ENCODE results near the gene TEX9. TPM values are rescaled to one million over a fixed set of nuclear protein-coding genes. Genes with fewer than 3 reads are reported as not detected.
"Not testable (repeated sequence)": the region's sequence is repeated elsewhere in the genome, so short reads cannot be mapped to it uniquely, and the experiment has no call there.

The TEX9 gene
- total and polyA plus RNA-seq, 7 donors: 3.0 to 10.7 (median 5.7) TPM

DNA sequence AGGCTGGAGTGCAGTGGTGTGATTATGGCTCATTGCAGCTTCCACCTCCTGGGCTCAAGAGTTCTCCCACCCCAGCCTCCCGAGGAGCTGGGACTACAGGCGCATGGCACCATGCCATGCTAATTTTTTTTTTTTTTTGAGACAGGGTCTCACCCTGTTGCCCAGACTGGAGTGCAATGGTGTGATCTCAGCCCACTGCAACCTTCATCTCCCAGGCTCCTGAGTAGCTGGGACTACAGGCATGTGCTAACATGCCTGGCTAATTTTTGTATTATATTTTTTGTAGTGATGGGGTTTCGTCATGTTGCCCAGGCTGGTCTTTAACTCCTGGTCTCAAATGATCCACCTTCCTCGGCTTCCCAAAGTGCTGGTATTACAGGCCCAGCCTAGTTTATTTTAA, 4.0 kb downstream of the TEX9 start:
- Histone ChIP-seq H3K9me3 (no peaks in the 10 kb centered on the region), H3K4me3 (no peak overlapping the region), H3K4me1 (peaks cover 0 to 10% (median 5%) of the 10 kb centered on the region in 4 donors), H3K36me3 (no peaks in the 10 kb centered on the region), H3K27ac (no peak overlapping the region), H3K27me3 (no peaks in the 10 kb centered on the region)
- intact Hi-C loops (cut with DNase I): loop anchor here (5.0 kb wide), 1 partner anchor 122 kb away; no protein-coding TSS in a partner anchor
- DNase-seq: no peak
- TF ChIP-seq POLR2AphosphoS5 (IDR thresholded peaks at IDR 0.05) (no peak), EP300 (IDR thresholded peaks at IDR 0.05) (no peak), POLR2A (IDR thresholded peaks at IDR 0.05) (no peak)
- TF ChIP-seq, protein P1, sequence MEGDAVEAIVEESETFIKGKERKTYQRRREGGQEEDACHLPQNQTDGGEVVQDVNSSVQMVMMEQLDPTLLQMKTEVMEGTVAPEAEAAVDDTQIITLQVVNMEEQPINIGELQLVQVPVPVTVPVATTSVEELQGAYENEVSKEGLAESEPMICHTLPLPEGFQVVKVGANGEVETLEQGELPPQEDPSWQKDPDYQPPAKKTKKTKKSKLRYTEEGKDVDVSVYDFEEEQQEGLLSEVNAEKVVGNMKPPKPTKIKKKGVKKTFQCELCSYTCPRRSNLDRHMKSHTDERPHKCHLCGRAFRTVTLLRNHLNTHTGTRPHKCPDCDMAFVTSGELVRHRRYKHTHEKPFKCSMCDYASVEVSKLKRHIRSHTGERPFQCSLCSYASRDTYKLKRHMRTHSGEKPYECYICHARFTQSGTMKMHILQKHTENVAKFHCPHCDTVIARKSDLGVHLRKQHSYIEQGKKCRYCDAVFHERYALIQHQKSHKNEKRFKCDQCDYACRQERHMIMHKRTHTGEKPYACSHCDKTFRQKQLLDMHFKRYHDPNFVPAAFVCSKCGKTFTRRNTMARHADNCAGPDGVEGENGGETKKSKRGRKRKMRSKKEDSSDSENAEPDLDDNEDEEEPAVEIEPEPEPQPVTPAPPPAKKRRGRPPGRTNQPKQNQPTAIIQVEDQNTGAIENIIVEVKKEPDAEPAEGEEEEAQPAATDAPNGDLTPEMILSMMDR (IDR thresholded peaks at IDR 0.05): no peak
- WGBS, 2 donors: 92% methylated on average over 4 of the region's 4 CpGs

DNA sequence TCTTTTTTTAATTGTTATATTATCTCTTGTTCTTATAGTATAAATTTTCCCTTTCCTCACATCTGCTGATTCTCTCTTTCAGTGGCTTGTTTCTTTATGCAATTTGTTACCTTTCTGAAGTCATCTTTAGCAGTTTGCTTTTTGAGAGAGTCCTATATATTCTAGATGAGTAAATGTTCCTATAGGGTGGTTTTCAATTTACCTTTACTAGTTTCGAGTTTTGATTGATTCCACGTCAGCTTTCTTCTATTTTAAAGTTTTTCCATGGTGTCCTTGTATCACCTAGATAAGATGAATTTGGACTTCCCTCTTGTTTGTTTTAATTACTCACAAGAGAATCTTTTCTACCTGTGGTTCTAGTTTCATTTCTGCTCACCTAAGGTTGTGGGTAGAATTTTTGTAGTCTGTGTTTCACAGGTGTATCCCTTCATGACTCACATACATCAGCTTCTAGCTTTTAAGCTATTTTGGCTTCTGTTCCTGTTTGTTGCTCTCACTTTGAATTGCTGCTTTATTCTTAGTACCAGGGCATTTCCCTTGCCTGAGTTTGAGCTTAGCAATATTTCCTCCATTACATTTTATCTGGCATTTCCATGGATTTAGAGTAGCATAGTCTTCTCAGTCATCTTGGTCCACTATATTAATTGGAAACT, 6.4 kb downstream of the TEX9 start:
- H3K27ac ChIP-seq: no peak overlapping the region
- WGBS, 2 donors: 47 to 67% methylated on average over 2 of the region's 2 CpGs

DNA sequence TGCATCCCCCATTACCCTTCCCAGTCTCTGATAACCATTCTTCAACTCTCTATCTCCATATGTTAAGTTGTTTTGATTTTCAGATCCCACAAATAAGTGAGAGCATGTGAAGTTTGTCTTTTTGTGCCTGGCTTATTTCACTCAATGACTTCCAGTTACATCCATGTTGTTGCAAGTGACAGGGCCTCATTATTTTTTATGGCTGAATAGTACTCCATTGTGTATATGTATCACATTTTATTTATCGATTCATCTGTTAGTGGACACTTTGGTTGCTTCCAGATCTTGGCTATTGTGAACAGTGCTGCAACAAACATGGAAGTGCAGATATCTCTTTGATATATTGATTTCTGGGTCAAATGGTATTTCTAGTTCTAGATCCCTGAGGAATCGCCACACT, 9.5 kb downstream of the TEX9 start:
- H3K4me3 ChIP-seq; intact Hi-C loops (cut with DNase I): not testable (repeated sequence)
- 96 to 97% methylated on average over 2 of the region's 2 CpGs for WGBS, 2 donors

More for the DNA sequence above, 6.4 kb downstream of the TEX9 start:
- Histone ChIP-seq H3K9me3 (no peaks in the 10 kb centered on the region), H3K4me1 (no peaks in the 10 kb centered on the region), H3K36me3 (no peaks in the 10 kb centered on the region), H3K4me3 (no peak overlapping the region), H3K27me3 (no peaks in the 10 kb centered on the region)
- no peak for DNase-seq
- TF ChIP-seq, protein P1 (IDR thresholded peaks at IDR 0.05): no peak
- TF ChIP-seq EP300 (IDR thresholded peaks at IDR 0.05): no peak
- TF ChIP-seq POLR2AphosphoS5 (IDR thresholded peaks at IDR 0.05): no peak
- no peak for TF ChIP-seq POLR2A (IDR thresholded peaks at IDR 0.05)
- intact Hi-C loops (cut with DNase I): no loop called here

DNA sequence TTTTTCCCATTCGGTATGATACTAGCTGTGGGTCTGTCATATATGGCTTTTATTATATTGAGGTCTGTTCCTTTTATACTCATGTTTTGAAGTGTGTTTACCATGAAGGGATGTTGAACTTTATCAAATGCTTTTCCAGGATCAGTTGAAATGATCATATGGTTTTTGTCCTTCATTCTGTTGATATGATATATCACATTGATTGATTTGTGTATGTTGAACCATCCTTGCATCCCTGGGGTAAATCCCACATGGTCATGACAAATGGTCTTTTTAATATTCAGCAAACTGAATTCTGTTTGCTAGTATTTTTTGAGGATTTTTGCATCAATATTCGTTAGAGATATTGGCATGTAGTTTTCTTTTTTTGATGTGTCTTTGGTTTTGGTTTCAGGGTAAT, 12.6 kb downstream of the TEX9 start:
- H3K27ac ChIP-seq; H3K9me3 ChIP-seq; DNase-seq; H3K4me1 ChIP-seq; H3K36me3 ChIP-seq; H3K27me3 ChIP-seq; H3K4me3 ChIP-seq; intact Hi-C loops (cut with DNase I): not testable (repeated sequence)
- 96 to 97% methylated on average over 2 of the region's 2 CpGs for WGBS, 2 donors

More for the DNA sequence above, 9.5 kb downstream of the TEX9 start:
- not testable (repeated sequence) for DNase-seq, H3K27me3 ChIP-seq, H3K36me3 ChIP-seq, H3K9me3 ChIP-seq, H3K4me1 ChIP-seq, H3K27ac ChIP-seq

DNA sequence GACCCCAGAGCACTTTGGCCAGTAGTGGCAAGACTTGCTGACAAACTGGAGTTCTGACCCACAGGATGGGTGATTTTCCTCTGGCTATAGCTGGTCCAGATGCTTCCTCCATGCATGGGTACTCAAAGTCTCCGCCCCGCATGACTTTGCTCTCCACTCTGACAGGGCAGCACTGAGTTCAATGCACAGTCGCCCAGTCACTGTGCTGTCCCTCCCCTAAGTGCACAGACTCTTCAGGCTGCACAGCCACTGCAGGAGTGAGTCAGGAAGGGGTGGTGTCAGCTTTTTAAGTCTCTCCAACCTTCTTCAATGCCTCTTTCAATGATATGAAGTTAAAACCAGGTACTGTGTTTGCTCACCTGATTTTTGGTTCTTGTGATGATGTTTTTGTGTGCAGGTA, 17.8 kb downstream of the TEX9 start:
- no peaks in the 10 kb centered on the region for H3K4me1 ChIP-seq
- TF ChIP-seq POLR2AphosphoS5 (IDR thresholded peaks at IDR 0.05): no peak
- TF ChIP-seq EP300 (IDR thresholded peaks at IDR 0.05): no peak
- TF ChIP-seq, protein P1 (IDR thresholded peaks at IDR 0.05): no peak
- no peak for TF ChIP-seq POLR2A (IDR thresholded peaks at IDR 0.05)
- WGBS, 2 donors: 96 to 97% methylated on average over 3 of the region's 3 CpGs

DNA sequence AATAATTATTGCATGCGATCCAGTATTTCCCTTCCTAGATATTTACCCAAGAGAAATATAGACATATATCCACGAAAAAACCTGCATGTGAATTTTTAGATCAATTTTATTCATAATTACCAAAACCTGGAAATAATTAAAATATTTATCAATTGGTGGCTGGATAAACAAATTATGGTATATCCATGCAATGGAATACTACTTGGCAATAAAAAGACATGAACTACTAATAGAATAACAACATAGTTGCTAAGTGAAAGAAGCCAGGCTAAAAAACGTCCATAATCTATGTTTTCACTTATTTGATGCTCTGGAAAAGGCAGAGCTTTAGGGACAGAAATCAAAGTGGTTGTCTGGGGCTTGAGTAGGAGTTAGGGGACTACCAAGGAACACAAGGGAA, 20.7 kb downstream of the TEX9 start:
- Histone ChIP-seq H3K27me3 (no peaks in the 10 kb centered on the region), H3K4me3 (no peak overlapping the region), H3K4me1 (no peaks in the 10 kb centered on the region), H3K36me3 (no peaks in the 10 kb centered on the region), H3K9me3 (no peaks in the 10 kb centered on the region), H3K27ac (no peak overlapping the region)
- intact Hi-C loops (cut with DNase I): no loop called here
- DNase-seq: no peak
- 87 to 90% methylated on average over 3 of the region's 3 CpGs for WGBS, 2 donors
- TF ChIP-seq POLR2AphosphoS5 (IDR thresholded peaks at IDR 0.05) (no peak), EP300 (IDR thresholded peaks at IDR 0.05) (no peak), POLR2A (IDR thresholded peaks at IDR 0.05) (no peak)
- TF ChIP-seq, protein P1 (IDR thresholded peaks at IDR 0.05): no peak

More for the DNA sequence above, 17.8 kb downstream of the TEX9 start:
- H3K9me3 ChIP-seq: no peaks in the 10 kb centered on the region
- H3K36me3 ChIP-seq: no peaks in the 10 kb centered on the region
- H3K4me3 ChIP-seq: no peak overlapping the region
- no peaks in the 10 kb centered on the region for H3K27me3 ChIP-seq
- H3K27ac ChIP-seq: no peak overlapping the region
- intact Hi-C loops (cut with DNase I): no loop called here
- DNase-seq: no peak
